Neuronal stem cell (in vitro differentiated cells): Measurements from ENCODE around the gene TRIM75.
"Not testable (repeated sequence)": the region's sequence is repeated elsewhere in the genome, so short reads cannot be mapped to it uniquely, and the experiment has no call there.

Experiments
- DNase-seq: peaks from one replicate; pipeline ENCODE4 v3.0.0-alpha.2; 2013; ENCODE audit warnings: low spot score
- H2AFZ ChIP-seq: one replicate; pipeline ENCODE4 v1.6.1; 2013; ENCODE audit warnings: mild to moderate bottlenecking, low read length, inconsistent platforms
- H2AK5ac ChIP-seq: 2 replicates; pipeline ENCODE4 v1.6.1; 2013; ENCODE audit warnings: low read depth, mild to moderate bottlenecking, inconsistent platforms, low read length, moderate library complexity, mixed read lengths
- H2BK120ac ChIP-seq: 2 replicates; pipeline ENCODE4 v1.6.1; 2013; ENCODE audit warnings: low read depth, mild to moderate bottlenecking, inconsistent platforms, low read length, moderate library complexity, mixed read lengths
- H2BK12ac ChIP-seq: one replicate; pipeline ENCODE4 v1.6.1; 2013; ENCODE audit warnings: low read length, inconsistent platforms
- H2BK15ac ChIP-seq: 2 replicates; pipeline ENCODE4 v1.6.1; 2013; ENCODE audit warnings: mild to moderate bottlenecking, low read length, inconsistent platforms, mixed read lengths
- H2BK5ac ChIP-seq: one replicate; pipeline ENCODE4 v1.6.1; 2013; ENCODE audit warnings: inconsistent platforms, mild to moderate bottlenecking, low read length, moderate library complexity
- H3K14ac ChIP-seq: one replicate; pipeline ENCODE4 v1.6.1; 2013; ENCODE audit warnings: low read length, inconsistent platforms
- H3K18ac ChIP-seq: 2 replicates; pipeline ENCODE4 v1.6.1; 2013; ENCODE audit warnings: low read length, inconsistent platforms
- H3K23ac ChIP-seq: 2 replicates; pipeline ENCODE4 v1.6.1; 2013; ENCODE audit warnings: low read depth, mild to moderate bottlenecking, mixed read lengths, low read length, inconsistent platforms; ENCODE audit not compliant: poor library complexity
- H3K27ac ChIP-seq: replicated peaks from 3 replicates; pipeline ENCODE4 v1.5.1; 2013; ENCODE audit warnings: low read length, inconsistent platforms
- H3K27me3 ChIP-seq, 3 experiments: 2 replicates each; pipeline ENCODE4 v1.6.1; 2013; ENCODE audit warnings: low read length in 3 of 3, mild to moderate bottlenecking in 2 of 3, inconsistent platforms in 1 of 3, low read depth in 1 of 3, mixed read lengths in 1 of 3, moderate library complexity in 1 of 3; ENCODE audit not compliant: control insufficient read depth in 3 of 3, insufficient read depth in 3 of 3
- H3K36me3 ChIP-seq, 2 donors: replicated peaks in 1 of 2; 2 replicates each; pipeline ENCODE4 v1.6.1; 2013; ENCODE audit warnings: low read length in 2 of 2; ENCODE audit not compliant: control insufficient read depth in 2 of 2, insufficient read depth in 2 of 2
- H3K4ac ChIP-seq: 2 replicates; pipeline ENCODE4 v1.6.1; 2013; ENCODE audit warnings: inconsistent platforms, mild to moderate bottlenecking, low read length, moderate library complexity
- H3K4me1 ChIP-seq, 2 donors: 1 replicate in 1 of 2; 2 replicates in 1 of 2; pipeline ENCODE4 v1.6.1; 2013; ENCODE audit warnings: low read length in 2 of 2, low read depth in 1 of 2; ENCODE audit not compliant: control insufficient read depth in 2 of 2, insufficient read depth in 1 of 2
- H3K4me2 ChIP-seq: one replicate; pipeline ENCODE4 v1.6.1; 2013; ENCODE audit warnings: mild to moderate bottlenecking, low read length, inconsistent platforms; ENCODE audit not compliant: insufficient read depth, poor library complexity, severe bottlenecking
- H3K4me3 ChIP-seq, 2 donors: 2 replicates each; pipeline ENCODE4 v1.5.1; 2013; ENCODE audit warnings: low read length in 2 of 2, mild to moderate bottlenecking in 2 of 2, inconsistent platforms in 1 of 2, moderate library complexity in 1 of 2
- H3K79me1 ChIP-seq: one replicate; pipeline ENCODE4 v1.6.1; 2013; ENCODE audit warnings: low read depth, mild to moderate bottlenecking, inconsistent platforms, low read length, moderate library complexity
- H3K9ac ChIP-seq: one replicate; pipeline ENCODE4 v1.6.1; 2013; ENCODE audit warnings: mild to moderate bottlenecking, low read depth, low read length, inconsistent platforms; ENCODE audit not compliant: poor library complexity
- H3K9me3 ChIP-seq, 2 donors: replicated peaks in 1 of 2; 2 replicates each; pipeline versions ENCODE3 to v1.6.1; 2013; ENCODE audit warnings: low read length in 2 of 2, mild to moderate bottlenecking in 2 of 2, inconsistent platforms in 1 of 2, low read depth in 1 of 2, mixed read lengths in 1 of 2, moderate library complexity in 1 of 2; ENCODE audit not compliant: control insufficient read depth in 2 of 2, insufficient read depth in 1 of 2
- H4K8ac ChIP-seq: one replicate; pipeline ENCODE4 v1.6.1; 2013; ENCODE audit warnings: low read depth, mild to moderate bottlenecking, inconsistent platforms, low read length, moderate library complexity
- H4K91ac ChIP-seq: one replicate; pipeline ENCODE4 v1.6.1; 2013; ENCODE audit warnings: low read length, low read depth, mild to moderate bottlenecking, inconsistent platforms; ENCODE audit not compliant: poor library complexity
- WGBS, 2 donors: extraction: QIAGEN DNeasy Blood & Tissue Kit; methylation state at CpG; one replicate each; pipeline ENCODE4 v1.1.7; 2013; ENCODE audit warnings: missing lambda C conversion rate in 2 of 2, mixed read lengths in 1 of 2; ENCODE audit not compliant: insufficient read length in 2 of 2, insufficient replicate concordance in 1 of 2; ENCODE audit errors: extremely low coverage in 2 of 2; 5-methylcytosine and 5-hydroxymethylcytosine counted together

The TRIM75 gene

DNA sequence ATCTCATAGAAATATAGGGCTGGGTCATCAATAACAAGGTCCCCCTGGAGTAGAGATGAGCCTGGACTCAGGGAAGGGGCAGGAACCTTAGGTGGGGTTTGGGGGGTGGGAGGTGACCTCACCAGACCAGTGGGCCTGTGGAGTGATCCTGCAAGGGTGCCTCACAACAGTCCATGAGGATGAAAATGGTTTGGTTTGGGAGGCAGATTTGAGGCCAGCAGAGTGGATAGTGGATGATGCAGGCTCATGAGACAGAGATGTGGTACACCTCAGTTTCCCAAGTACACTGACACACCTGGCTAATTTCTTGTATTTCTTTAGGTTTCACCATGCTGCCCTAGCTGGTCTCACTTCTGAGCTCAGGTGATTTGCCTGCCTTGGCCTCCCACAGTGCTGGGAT is 40.0 kb upstream of the TRIM75 start:
- no peak overlapping the region for H3K4me2 ChIP-seq
- no peak overlapping the region for H2AFZ ChIP-seq
- H3K18ac ChIP-seq = peak overlapping the region; percentile 8
- H3K9me3 ChIP-seq = no peaks in the 10 kb centered on the region
- no peaks in the 10 kb centered on the region for H3K36me3 ChIP-seq
- no peak overlapping the region for H2BK5ac ChIP-seq
- no peak overlapping the region for H2BK15ac ChIP-seq
- H3K27me3 ChIP-seq = no peaks in the 10 kb centered on the region
- no peaks in the 10 kb centered on the region for H3K79me1 ChIP-seq
- H2AK5ac ChIP-seq = no peak overlapping the region
- no peak overlapping the region for H3K4me3 ChIP-seq
- no peak for DNase-seq
- no peak overlapping the region for H3K27ac ChIP-seq
- no peak overlapping the region for H3K4ac ChIP-seq
- H3K23ac ChIP-seq = no peak overlapping the region
- H4K91ac ChIP-seq = no peak overlapping the region
- peak overlapping the region; percentile 50 for H3K9ac ChIP-seq
- no peak overlapping the region for H4K8ac ChIP-seq
- no peak overlapping the region for H2BK12ac ChIP-seq
- H3K14ac ChIP-seq = peak overlapping the region; percentile 17
- H3K4me1 ChIP-seq = no peaks in the 10 kb centered on the region
- H2BK120ac ChIP-seq = no peak overlapping the region

DNA sequence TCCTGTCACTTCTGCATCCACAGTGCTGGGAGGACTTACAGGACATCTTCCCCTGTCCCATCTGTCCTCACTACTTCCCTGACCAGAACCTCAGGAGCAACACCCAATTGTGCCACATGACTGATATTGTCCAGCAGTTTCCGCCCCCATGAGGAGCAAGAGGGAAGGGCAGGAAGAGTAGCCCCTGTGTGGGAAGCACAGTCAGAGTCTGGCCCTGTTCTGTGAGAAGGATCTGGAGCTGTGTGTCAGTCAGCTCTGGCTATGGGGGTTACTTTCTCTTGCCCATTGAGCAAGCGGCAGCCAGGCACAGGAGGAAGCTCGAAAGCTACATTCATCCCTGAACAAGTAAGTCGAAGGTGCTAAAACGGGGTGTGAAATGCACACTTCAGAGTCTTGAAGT is 36.7 kb upstream of the TRIM75 start:
- no peak overlapping the region for H3K9ac ChIP-seq
- no peak overlapping the region for H3K23ac ChIP-seq
- H2BK12ac ChIP-seq = no peak overlapping the region
- H3K4me2 ChIP-seq = no peak overlapping the region
- no peak overlapping the region for H3K4ac ChIP-seq
- H2AFZ ChIP-seq = peak overlapping the region; percentile 4
- no peak overlapping the region for H2BK15ac ChIP-seq
- H3K9me3 ChIP-seq = no peaks in the 10 kb centered on the region
- H3K14ac ChIP-seq = no peak overlapping the region
- no peak overlapping the region for H4K8ac ChIP-seq
- H3K36me3 ChIP-seq = no peaks in the 10 kb centered on the region
- no peak overlapping the region for H4K91ac ChIP-seq
- no peak overlapping the region for H2BK120ac ChIP-seq
- no CpG with 5 or more reads among the region's 5 CpGs for WGBS, 2 donors
- H3K27ac ChIP-seq = no peak overlapping the region
- DNase-seq = peak; percentile 4
- H2AK5ac ChIP-seq = no peak overlapping the region
- H3K18ac ChIP-seq = no peak overlapping the region
- no peaks in the 10 kb centered on the region for H3K27me3 ChIP-seq
- no peak overlapping the region for H3K4me3 ChIP-seq
- no peak overlapping the region for H2BK5ac ChIP-seq
- H3K79me1 ChIP-seq = no peaks in the 10 kb centered on the region
- no peaks in the 10 kb centered on the region for H3K4me1 ChIP-seq

DNA sequence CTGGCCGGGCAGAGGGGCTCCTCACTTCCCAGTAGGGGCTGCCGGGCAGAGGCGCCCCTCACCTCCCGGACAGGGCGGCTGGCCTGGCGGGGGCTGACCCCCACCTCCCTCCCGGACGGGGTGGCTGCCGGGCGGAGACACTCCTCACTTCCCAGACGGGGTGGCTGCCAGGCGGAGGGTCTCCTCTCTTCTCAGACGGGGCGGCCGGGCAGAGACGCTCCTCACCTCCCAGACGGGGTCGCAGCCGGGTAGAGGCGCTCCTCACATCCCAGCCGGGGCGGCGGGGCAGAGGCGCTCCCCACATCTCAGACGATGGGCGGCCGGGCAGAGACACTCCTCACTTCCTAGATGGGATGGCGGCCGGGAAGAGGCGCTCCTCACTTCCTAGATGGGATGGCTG is 33.7 kb upstream of the TRIM75 start:
- not testable (repeated sequence) for H3K79me1 ChIP-seq, H2BK12ac ChIP-seq, H3K14ac ChIP-seq, H3K4me1 ChIP-seq, H2AFZ ChIP-seq, H3K18ac ChIP-seq, H3K27ac ChIP-seq, H3K9ac ChIP-seq, H2AK5ac ChIP-seq, H2BK15ac ChIP-seq, H2BK5ac ChIP-seq, H3K23ac ChIP-seq, H2BK120ac ChIP-seq, DNase-seq, H3K27me3 ChIP-seq, H4K8ac ChIP-seq, H3K4ac ChIP-seq, H3K9me3 ChIP-seq, H4K91ac ChIP-seq, H3K4me3 ChIP-seq, H3K4me2 ChIP-seq, H3K36me3 ChIP-seq
- no CpG with 5 or more reads among the region's 30 CpGs for WGBS, 2 donors

- H3K36me3 ChIP-seq, H3K9me3 ChIP-seq, H3K18ac ChIP-seq, H3K27ac ChIP-seq, DNase-seq, H3K14ac ChIP-seq, H2BK5ac ChIP-seq, H2AK5ac ChIP-seq, H3K79me1 ChIP-seq, H2AFZ ChIP-seq, H2BK120ac ChIP-seq, H3K27me3 ChIP-seq, H2BK12ac ChIP-seq, H3K4me1 ChIP-seq, H4K91ac ChIP-seq, H3K4me3 ChIP-seq, H4K8ac ChIP-seq, H3K4ac ChIP-seq, H3K9ac ChIP-seq, H3K23ac ChIP-seq, H2BK15ac ChIP-seq, H3K4me2 ChIP-seq: not testable (repeated sequence)
- no CpG with 5 or more reads among the region's 8 CpGs for WGBS, 2 donors
These were observed 27.9 kb upstream of the TRIM75 start for GRCh38 chr4:165025782-165026181.
